CD14-positive monocyte (primary cell): ENCODE measurements around the gene NSD2. TPM values are rescaled to one million over a fixed set of nuclear protein-coding genes. Genes with fewer than 3 reads are reported as not detected.
A peak's percentile ranks its signal among the peaks of the same experiment; 100 is the strongest.
"Not testable (repeated sequence)": the region's sequence is repeated elsewhere in the genome, so short reads cannot be mapped to it uniquely, and the experiment has no call there.

Source experiments
- DNase-seq, 3 donors: peaks; one replicate each; pipeline ENCODE4 v3.0.0-alpha.2; 2011 to 2022
- H2AFZ ChIP-seq: 2 replicates; pipeline ENCODE4 v1.6.0; 2012; ENCODE audit warnings: mild to moderate bottlenecking, low read depth, low read length, inconsistent platforms; ENCODE audit not compliant: insufficient read depth, poor library complexity, severe bottlenecking
- H3K27ac ChIP-seq, 2 donors: 1 replicate in 1 of 2; 2 replicates in 1 of 2; pipeline ENCODE4 v1.5.1; 2012 to 2013; ENCODE audit warnings: low read length in 2 of 2, control low read depth in 1 of 2, inconsistent platforms in 1 of 2, low read depth in 1 of 2, mild to moderate bottlenecking in 1 of 2
- H3K27me3 ChIP-seq, 2 donors: one replicate each; pipeline versions ENCODE4 v1.6.0 to v1.6.1; 2011 to 2013; ENCODE audit warnings: low read length in 2 of 2; ENCODE audit not compliant: control insufficient read depth in 2 of 2, insufficient read depth in 2 of 2
- H3K36me3 ChIP-seq, 2 donors: replicated peaks in 1 of 2; 1 replicate in 1 of 2; 2 replicates in 1 of 2; pipeline versions ENCODE4 v1.5.1 to v1.6.1; 2012 to 2013; ENCODE audit warnings: low read length in 2 of 2, control low read depth in 1 of 2, inconsistent platforms in 1 of 2, mild to moderate bottlenecking in 1 of 2; ENCODE audit not compliant: insufficient read depth in 2 of 2, control insufficient read depth in 1 of 2
- H3K4me1 ChIP-seq, 2 donors: 1 replicate in 1 of 2; 2 replicates in 1 of 2; pipeline versions ENCODE4 v1.5.1 to v1.6.1; 2012 to 2013; ENCODE audit warnings: low read length in 2 of 2, control low read depth in 1 of 2, inconsistent platforms in 1 of 2, mild to moderate bottlenecking in 1 of 2, moderate library complexity in 1 of 2; ENCODE audit not compliant: insufficient read depth in 2 of 2, control insufficient read depth in 1 of 2
- H3K4me2 ChIP-seq: replicated peaks from 2 replicates; pipeline ENCODE3; 2012; ENCODE audit warnings: low read length, moderate library complexity, mild to moderate bottlenecking; ENCODE audit not compliant: poor library complexity, severe bottlenecking; ENCODE audit errors: extremely low read depth
- H3K4me3 ChIP-seq, 3 experiments: fragments of 200-600 bp in 1 of 3; sonication (generic) in 1 of 3; replicated peaks in 1 of 3; 1 replicate in 2 of 3; 2 replicates in 1 of 3; pipeline ENCODE4 v1.5.1; 2011 to 2013; ENCODE audit warnings: low read length in 3 of 3, mild to moderate bottlenecking in 3 of 3, control low read depth in 2 of 3, low read depth in 2 of 3, inconsistent platforms in 1 of 3, moderate library complexity in 1 of 3
- H3K79me2 ChIP-seq: 2 replicates; pipeline ENCODE4 v1.6.0; 2012; ENCODE audit warnings: mild to moderate bottlenecking, control low read depth, inconsistent platforms, low read length, moderate library complexity; ENCODE audit not compliant: insufficient read depth
- H3K9ac ChIP-seq: 2 replicates; pipeline ENCODE4 v1.6.0; 2017; ENCODE audit warnings: low read length, mild to moderate bottlenecking; ENCODE audit not compliant: insufficient read depth, poor library complexity, severe bottlenecking
- H3K9me3 ChIP-seq, 2 donors: replicated peaks in 1 of 2; 1 replicate in 1 of 2; 2 replicates in 1 of 2; pipeline versions ENCODE4 v1.5.1 to v1.6.1; 2012 to 2013; ENCODE audit warnings: low read length in 2 of 2, control low read depth in 1 of 2; ENCODE audit not compliant: control insufficient read depth in 1 of 2, insufficient read depth in 1 of 2
- H4K20me1 ChIP-seq: 2 replicates; pipeline ENCODE4 v1.6.0; 2012; ENCODE audit warnings: mild to moderate bottlenecking, low read length, control low read depth, moderate library complexity; ENCODE audit not compliant: insufficient read depth
- H3K27ac Mint-ChIP-seq, 7 donors: one replicate each; pipeline ENCODE4 v1.8.0; 2020; ENCODE audit warnings: mild to moderate bottlenecking in 7 of 7, mixed read lengths in 7 of 7, moderate library complexity in 6 of 7, inconsistent platforms in 2 of 7
- H3K27me3 Mint-ChIP-seq, 3 donors: one replicate each; pipeline ENCODE4 v1.8.0; 2021 to 2022; ENCODE audit warnings: low read depth in 3 of 3, mild to moderate bottlenecking in 3 of 3, mixed read lengths in 3 of 3, moderate library complexity in 3 of 3, inconsistent platforms in 1 of 3
- H3K36me3 Mint-ChIP-seq, 2 donors: one replicate each; pipeline ENCODE4 v1.8.0; 2020; ENCODE audit warnings: mixed read lengths in 2 of 2, inconsistent platforms in 1 of 2, mild to moderate bottlenecking in 1 of 2
- H3K4me1 Mint-ChIP-seq: one replicate; pipeline ENCODE4 v1.8.0; 2020; ENCODE audit warnings: mild to moderate bottlenecking, mixed read lengths
- H3K4me3 Mint-ChIP-seq, 2 donors: one replicate each; pipeline ENCODE4 v1.8.0; 2020; ENCODE audit warnings: mild to moderate bottlenecking in 2 of 2, mixed read lengths in 2 of 2, moderate library complexity in 1 of 2
- H3K9me3 Mint-ChIP-seq, 7 donors: one replicate each; pipeline ENCODE4 v1.8.0; 2020 to 2022; ENCODE audit warnings: mixed read lengths in 7 of 7, mild to moderate bottlenecking in 6 of 7, moderate library complexity in 6 of 7, inconsistent platforms in 2 of 7
- CTCF ChIP-seq: fragments of 200-600 bp; IDR thresholded peaks from one replicate; pipeline ENCODE4 v1.8.0; 2022; ENCODE audit warnings: antibody characterized with exemption, mild to moderate bottlenecking
- WGBS: methylation state at CpG from one replicate; pipeline ENCODE4 v1.1.5; 2013; ENCODE audit warnings: missing lambda C conversion rate; ENCODE audit not compliant: insufficient coverage; 5-methylcytosine and 5-hydroxymethylcytosine counted together
- intact Hi-C, 2 donors: fragments of 100-400 bp; cut with micrococcal nuclease; formaldehyde crosslinking; loops; one replicate each; pipeline versions ENCODE4 v1.15.0 to v1.15.1; 2023
- polyA plus RNA-seq, 3 donors: library from polyadenylated mRNA; depleted of rRNA in 1 of 3; unstranded in 2 of 3; stranded (reverse) in 1 of 3; fragments of 300-500 nt in 2 of 3; fragments of >200 nt in 1 of 3; fragmentation: Illumina TruSeq in 2 of 3; gene quantifications; 1 replicate in 2 of 3; 2 replicates in 1 of 3; pipeline ENCODE4 v1.2.3, GENCODE V29; 2012 to 2021

Gene NSD2
- polyA plus RNA-seq, 3 donors = 1.9 to 8.7 (median 2.3) TPM

GRCh38 chr4:2024683-2025082 is 153.5 kb downstream of the NSD2 start:
- Mint-ChIP-seq H3K27ac (no peak overlapping the region), H3K4me1 (no peaks in the 10 kb centered on the region), H3K9me3 (peaks cover 7 to 26% (median 16%) of the 10 kb centered on the region in 7 donors), H3K4me3 (no peak overlapping the region), H3K36me3 (no peaks in the 10 kb centered on the region), H3K27me3 (peaks cover 50 to 72% (median 64%) of the 10 kb centered on the region in 3 donors)
- no peaks in the 10 kb centered on the region for H3K79me2 ChIP-seq
- no peaks in the 10 kb centered on the region for H4K20me1 ChIP-seq
- H3K36me3 ChIP-seq = no peaks in the 10 kb centered on the region
- H3K27ac ChIP-seq = no peak overlapping the region
- H3K4me1 ChIP-seq = no peaks in the 10 kb centered on the region
- no peak for TF ChIP-seq CTCF
- no peak overlapping the region for H2AFZ ChIP-seq
- H3K27me3 ChIP-seq = peaks cover 20 to 37% of the 10 kb centered on the region in 2 donors
- H3K4me3 ChIP-seq = no peak overlapping the region
- intact Hi-C loops = no loop called here
- no peak for DNase-seq
- H3K9ac ChIP-seq = no peak overlapping the region
- peaks cover 0 to 7% of the 10 kb centered on the region in 2 donors for H3K9me3 ChIP-seq
- H3K4me2 ChIP-seq = no peak overlapping the region

- Mint-ChIP-seq H3K9me3 (peaks cover 7 to 26% (median 16%) of the 10 kb centered on the region in 7 donors), H3K4me3 (no peak overlapping the region), H3K27me3 (peaks cover 52 to 71% (median 60%) of the 10 kb centered on the region in 3 donors), H3K36me3 (no peaks in the 10 kb centered on the region), H3K27ac (no peak overlapping the region), H3K4me1 (no peaks in the 10 kb centered on the region)
- H3K4me2 ChIP-seq = no peak overlapping the region
- H3K27ac ChIP-seq = no peak overlapping the region
- H4K20me1 ChIP-seq = no peaks in the 10 kb centered on the region
- H3K4me1 ChIP-seq = no peaks in the 10 kb centered on the region
- H3K36me3 ChIP-seq = no peaks in the 10 kb centered on the region
- intact Hi-C loops = no loop called here
- DNase-seq = no peak
- no peak overlapping the region for H3K9ac ChIP-seq
- TF ChIP-seq CTCF = no peak
- no peak overlapping the region for H3K4me3 ChIP-seq
- H3K9me3 ChIP-seq = peaks cover 0 to 7% of the 10 kb centered on the region in 2 donors
- no peaks in the 10 kb centered on the region for H3K79me2 ChIP-seq
- no peak overlapping the region for H2AFZ ChIP-seq
- peaks cover 23 to 40% of the 10 kb centered on the region in 2 donors for H3K27me3 ChIP-seq
Observed at GRCh38 chr4:2025817-2026216, 154.6 kb downstream of the NSD2 start.

- H3K27me3 ChIP-seq = peaks cover 12 to 28% of the 10 kb centered on the region in 2 donors
- H3K27ac Mint-ChIP-seq, H3K27ac ChIP-seq, H3K4me3 ChIP-seq, H3K79me2 ChIP-seq, H2AFZ ChIP-seq, H3K36me3 Mint-ChIP-seq, DNase-seq, H3K4me2 ChIP-seq, H3K9ac ChIP-seq, intact Hi-C loops, H3K36me3 ChIP-seq, H3K4me1 Mint-ChIP-seq, H3K4me1 ChIP-seq, H3K9me3 ChIP-seq, H4K20me1 ChIP-seq: not testable (repeated sequence)
- Mint-ChIP-seq H3K27me3 (peaks cover 43 to 67% (median 57%) of the 10 kb centered on the region in 3 donors), H3K9me3 (peaks cover 7 to 28% (median 16%) of the 10 kb centered on the region in 7 donors), H3K4me3 (peak overlapping the region in 1 of 2 donors; percentile 16)
- WGBS = 94% methylated on average over 2 of the region's 4 CpGs
Observed at GRCh38 chr4:2027120-2027519, 155.9 kb downstream of the NSD2 start.
